HG03378 (cell line): ENCODE measurements around the gene SOX6.

ENCODE experiments used
- ATAC-seq: cut with Tn5 transposase; IDR thresholded peaks from one replicate; pipeline ENCODE4 v1.9.1; 2021; ENCODE audit warnings: mild to moderate bottlenecking, moderate library complexity; ENCODE audit not compliant: unreplicated experiment

Gene SOX6

DNA sequence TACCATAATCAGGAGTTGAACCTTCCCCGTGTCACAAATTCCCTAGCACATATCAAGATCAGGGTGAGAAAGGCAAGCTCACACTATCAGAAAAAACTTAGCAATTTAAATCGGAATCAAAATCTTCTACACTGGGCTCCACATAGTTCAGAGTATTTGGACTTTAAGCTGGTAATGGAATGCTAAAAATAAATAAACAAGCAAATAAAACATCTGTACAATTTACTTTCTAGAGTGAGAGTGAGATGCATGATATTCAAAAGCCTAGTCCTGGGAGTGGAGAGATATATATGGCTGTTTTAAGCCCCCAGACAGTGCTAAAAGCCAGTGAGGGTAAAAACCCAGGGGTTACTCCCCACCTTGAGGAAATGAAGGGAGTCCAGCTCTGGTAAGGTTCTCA lies 380.6 kb downstream of the SOX6 start:
- ATAC-seq = no peak

DNA sequence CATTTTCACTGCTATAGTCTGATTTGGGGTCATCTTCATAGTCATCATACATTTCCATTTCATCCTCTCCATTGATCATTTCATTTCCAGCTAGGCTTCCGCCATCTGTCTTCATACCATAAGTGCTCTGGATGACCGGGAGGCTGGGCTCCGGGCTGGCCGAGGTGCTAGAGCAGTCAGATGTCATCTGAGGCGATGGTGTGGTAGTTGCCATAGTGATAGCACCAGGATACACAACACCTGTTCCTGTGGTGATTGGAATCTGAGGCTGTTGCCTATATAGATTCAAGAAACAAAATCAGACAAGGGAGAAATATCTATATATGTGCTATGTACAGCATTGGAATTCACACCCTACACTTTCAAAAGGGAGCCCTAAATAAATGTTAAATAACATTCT lies 383.5 kb downstream of the SOX6 start:
- ATAC-seq = no peak

- ATAC-seq = no peak
Measured at GRCh38 chr11:15971215-15971546, 385.2 kb downstream of the SOX6 start.

GRCh38 chr11:15970506-15971214 lies 385.7 kb downstream of the SOX6 start:
- no peak for ATAC-seq

GRCh38 chr11:15969701-15970329 lies 386.5 kb downstream of the SOX6 start:
- ATAC-seq = peak; percentile 57

DNA sequence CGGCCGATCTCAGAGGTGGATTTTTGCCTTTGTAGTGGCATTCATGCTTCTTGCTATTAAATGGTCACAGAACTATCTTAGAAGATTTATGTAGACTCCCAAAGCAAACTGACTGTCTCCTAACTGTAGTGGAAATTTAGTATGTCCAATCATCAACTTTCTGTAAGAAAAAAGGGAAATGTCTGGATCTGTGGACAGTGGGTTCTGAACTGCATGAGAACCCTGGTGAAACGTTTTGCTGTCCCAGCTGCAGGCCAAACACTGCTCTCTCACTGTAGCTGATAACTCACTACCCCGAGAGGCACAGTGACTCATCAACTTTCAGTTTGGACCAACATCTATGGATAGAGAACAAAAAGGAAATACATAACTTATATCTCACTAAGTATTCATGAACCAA lies 387.1 kb downstream of the SOX6 start:
- peak; percentile 80 for ATAC-seq

DNA sequence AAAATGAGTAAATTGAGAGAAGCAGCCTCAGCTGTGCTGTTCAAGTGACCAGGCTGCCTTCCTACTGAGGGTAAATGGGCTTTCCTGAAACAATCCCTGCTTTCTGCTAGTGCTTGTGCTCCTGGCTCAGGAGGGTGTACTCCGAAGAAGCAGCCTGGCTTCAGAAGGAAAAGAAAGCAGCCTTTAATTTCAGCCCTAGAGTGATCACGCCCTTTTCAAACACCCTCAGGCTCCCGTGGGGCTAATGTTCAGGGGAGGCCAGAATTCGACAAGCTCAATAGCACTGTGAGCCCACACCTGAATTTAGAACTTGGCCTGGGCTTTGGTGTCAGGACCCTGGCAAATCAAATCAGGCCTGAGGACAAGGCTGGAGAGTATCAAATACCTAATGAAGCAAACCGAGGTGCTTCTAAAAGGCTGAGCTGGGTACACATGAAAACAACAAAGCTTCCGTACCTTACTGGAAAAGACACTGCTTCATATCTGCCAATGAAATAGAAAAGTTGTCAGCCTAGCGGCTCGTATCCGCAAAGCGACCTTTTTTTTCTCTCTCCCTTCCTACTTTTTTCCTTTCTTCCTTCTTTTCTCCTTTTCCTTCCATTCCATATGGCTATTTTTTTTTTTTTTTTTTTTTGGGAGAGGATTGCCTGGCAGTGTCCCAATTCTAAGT lies 387.8 kb downstream of the SOX6 start:
- ATAC-seq = no peak

- no peak for ATAC-seq
Measured at GRCh38 chr11:15967966-15968365, 388.4 kb downstream of the SOX6 start.

DNA sequence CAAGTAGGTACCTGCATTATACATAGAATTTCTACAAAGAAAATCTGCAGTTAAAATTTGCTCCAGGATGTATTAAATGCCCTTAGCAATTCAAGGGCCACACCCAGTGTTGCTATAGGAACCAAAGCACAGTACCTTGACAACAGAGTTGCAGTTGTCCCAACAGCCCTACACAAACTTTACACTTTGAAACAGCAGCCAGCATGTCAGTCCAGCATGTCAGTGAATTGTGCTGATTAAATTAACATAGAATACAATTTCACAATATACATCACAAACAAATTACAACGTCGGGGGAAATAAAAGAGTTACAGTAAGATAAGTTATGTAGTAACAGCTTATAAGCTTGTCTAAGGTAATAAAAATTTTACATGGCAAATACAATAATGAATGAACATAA lies 389.2 kb downstream of the SOX6 start:
- no peak for ATAC-seq

DNA sequence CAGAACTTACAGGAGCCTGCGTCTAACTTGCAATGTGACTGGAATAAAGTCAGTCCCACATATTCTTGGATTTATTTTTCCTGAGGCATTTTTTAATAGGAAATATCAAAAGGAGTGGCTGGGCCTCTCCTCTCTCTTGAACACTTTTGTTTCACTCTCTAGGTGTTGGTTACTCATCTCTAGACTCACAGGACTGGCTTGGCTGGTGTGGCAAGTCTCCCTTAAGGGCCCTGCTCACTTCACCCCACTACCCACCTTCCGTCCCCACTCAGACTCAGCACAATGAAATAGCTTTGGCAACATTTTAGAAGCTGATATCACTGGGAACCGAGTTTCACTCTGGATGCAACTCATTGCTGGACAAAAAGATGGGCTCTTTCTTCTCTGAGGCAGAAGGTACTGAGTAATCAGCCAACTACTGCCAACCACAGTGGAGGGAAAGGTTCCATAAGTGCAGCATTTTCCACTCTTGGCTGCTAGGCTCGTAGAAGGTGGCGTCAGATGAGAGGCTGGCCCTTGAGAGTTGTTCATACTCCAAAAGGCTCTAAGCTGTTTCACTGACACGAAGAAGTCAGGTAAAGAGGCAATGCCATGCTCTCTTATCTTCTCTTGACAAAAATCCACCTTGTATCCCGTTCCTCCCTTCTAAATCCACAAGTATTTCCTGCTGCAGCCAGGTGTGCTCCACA lies 390.6 kb downstream of the SOX6 start:
- no peak for ATAC-seq

DNA sequence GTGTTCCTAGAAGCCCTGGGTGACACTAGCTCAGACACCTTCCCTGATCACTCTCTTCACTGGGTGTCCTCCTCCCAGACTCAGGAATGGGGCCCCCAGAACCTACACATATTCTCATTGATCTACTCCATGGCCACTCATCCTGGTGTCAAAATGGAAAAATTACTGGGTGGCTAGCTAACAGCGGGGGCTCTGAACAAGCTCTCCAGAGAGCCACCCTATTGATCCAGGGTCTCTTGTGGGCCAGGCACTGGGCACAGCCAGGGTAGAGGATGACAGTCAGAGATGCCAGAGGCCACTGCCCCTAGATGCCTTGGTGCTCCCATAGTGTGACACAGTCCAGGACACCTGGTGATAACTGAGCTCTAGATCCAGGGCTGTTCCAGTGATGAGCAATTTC lies 393.1 kb downstream of the SOX6 start:
- no peak for ATAC-seq

GRCh38 chr11:15958910-15959309 lies 397.4 kb downstream of the SOX6 start:
- no peak for ATAC-seq

DNA sequence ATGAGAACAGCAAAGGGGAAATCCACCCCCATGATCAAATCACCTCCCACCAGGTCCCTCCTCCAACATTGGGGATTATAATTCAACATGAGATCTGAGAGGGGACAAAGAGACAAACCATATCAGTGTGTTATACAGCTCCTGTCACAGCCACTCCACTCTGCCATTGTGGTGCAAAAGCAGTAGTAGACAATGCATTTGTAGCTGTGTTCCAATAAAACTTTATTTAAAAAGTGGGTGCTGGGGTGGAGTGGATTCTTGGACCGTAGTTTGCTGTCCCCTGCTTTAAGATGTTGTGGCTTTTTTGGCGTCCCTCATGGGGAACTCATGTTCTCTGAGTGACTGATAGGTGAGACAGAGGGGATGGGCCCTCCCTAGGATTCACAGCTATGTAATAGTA lies 399.1 kb downstream of the SOX6 start:
- no peak for ATAC-seq

- no peak for ATAC-seq
Measured at GRCh38 chr11:15956302-15956701, 400.0 kb downstream of the SOX6 start.

DNA sequence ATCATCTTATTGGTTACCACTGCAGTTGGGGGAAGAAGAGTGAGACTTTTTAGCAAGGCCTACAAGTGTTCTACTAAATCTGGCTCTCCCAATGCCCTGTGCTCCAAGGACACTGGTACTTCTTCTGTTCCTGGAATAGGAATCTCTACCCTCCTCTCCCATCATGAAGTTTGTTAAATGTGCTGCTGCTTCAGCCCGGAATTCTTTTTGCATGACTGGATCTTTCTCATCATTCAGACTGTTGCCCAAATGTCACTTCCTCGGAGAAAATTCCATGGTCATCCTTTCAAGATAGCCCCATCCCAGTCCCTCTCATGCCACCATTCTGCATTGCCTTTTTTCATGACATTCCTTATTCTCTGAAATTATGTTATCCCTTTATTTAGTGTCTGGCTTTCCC lies 400.8 kb downstream of the SOX6 start:
- no peak for ATAC-seq

GRCh38 chr11:15947681-15948648 lies 408.4 kb downstream of the SOX6 start:
- no peak for ATAC-seq

- ATAC-seq = no peak
Measured at GRCh38 chr11:15945726-15946125, 410.6 kb downstream of the SOX6 start.

DNA sequence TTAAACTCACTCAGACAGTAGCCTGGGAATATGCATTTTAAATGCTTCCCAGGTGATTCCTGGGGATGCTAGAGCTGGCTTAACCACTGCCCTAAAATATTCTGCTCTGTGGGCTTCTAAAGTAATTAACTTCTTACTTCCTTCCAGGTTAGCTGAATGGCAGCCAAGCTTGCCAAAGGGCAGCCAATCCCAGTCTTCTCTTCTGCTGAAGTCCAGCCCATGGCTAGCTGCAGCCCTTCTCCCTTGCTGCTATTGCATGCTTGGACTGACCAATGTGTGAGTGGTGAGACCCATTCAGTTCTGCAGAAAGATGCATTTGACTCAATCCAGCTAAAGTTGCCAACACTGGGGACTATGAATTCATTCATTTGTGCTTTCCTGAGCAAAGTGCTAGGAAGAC lies 411.9 kb downstream of the SOX6 start:
- no peak for ATAC-seq

GRCh38 chr11:15943418-15944197 lies 412.7 kb downstream of the SOX6 start:
- ATAC-seq = no peak

DNA sequence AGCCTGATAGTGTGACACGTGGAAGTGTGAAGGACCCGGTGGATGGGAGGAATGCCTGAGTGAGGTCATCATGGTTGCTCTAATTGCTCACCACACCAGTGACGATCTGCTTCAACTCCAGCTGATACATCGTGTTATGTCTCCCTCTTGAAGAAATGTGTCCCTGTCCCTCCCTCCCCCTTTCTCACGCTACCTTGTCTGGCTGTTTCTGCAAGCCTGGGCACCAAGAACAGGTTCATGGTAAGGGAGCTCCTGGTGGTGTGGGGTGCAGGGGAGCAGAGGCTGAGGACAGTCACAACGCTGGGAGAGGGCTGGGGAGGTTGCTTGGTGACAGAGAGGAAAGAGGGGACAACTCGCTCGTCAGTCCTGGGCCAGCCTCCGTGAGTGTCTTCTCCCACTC lies 413.4 kb downstream of the SOX6 start:
- no peak for ATAC-seq
